OCI-LY1 (cell line): Measurements from ENCODE around the gene DNAAF8.
"Not testable (repeated sequence)": the region's sequence is repeated elsewhere in the genome, so short reads cannot be mapped to it uniquely, and the experiment has no call there.

ENCODE experiments used
- CTCF ChIP-seq: fragments of 200-600 bp; sonication (generic), shearing (Covaris generic); IDR thresholded peaks from 2 replicates; pipeline ENCODE4 v1.5.1; 2017; ENCODE audit warnings: mild to moderate bottlenecking, antibody characterized with exemption, low read length, moderate library complexity, mixed read lengths
- EZH2 ChIP-seq: fragments of 200-600 bp; sonication (generic), shearing (Covaris generic); IDR thresholded peaks from 2 replicates; pipeline ENCODE4 v1.8.0; 2017; ENCODE audit warnings: borderline replicate concordance, mixed run types, mild to moderate bottlenecking, antibody characterized with exemption, low read length, moderate library complexity, mixed read lengths

- TF ChIP-seq EZH2, CTCF: not testable (repeated sequence)
Measured at GRCh38 chr16:4784444-4784987, 50.2 kb downstream of the DNAAF8 start.
